Kidney (tissue), 14 donors: Measurements from ENCODE around the gene ZFPL1. TPM values are rescaled to one million over a fixed set of nuclear protein-coding genes. Genes with fewer than 3 reads are reported as not detected.

Experiments
- DNase-seq, 5 donors: peaks; one replicate each; pipeline ENCODE4 v3.0.0-alpha.2; 2013 to 2020
- FAIRE-seq: peaks from 2 replicates; lab custom pipeline; 2012; peaks lifted over from hg19 to GRCh38; lab: Jason Lieb, UNC
- H3K27ac ChIP-seq, 2 donors: one replicate each; pipeline ENCODE4 v1.7.0; 2013; ENCODE audit warnings: low read depth in 2 of 2, low read length in 2 of 2, inconsistent platforms in 1 of 2
- H3K27me3 ChIP-seq: one replicate; pipeline ENCODE4 v1.7.1; 2013; ENCODE audit warnings: low read length, inconsistent platforms; ENCODE audit not compliant: control insufficient read depth, insufficient read depth
- H3K36me3 ChIP-seq, 3 donors: one replicate each; pipeline versions ENCODE4 v1.7.0 to v1.7.1; 2013; ENCODE audit warnings: low read length in 3 of 3, control low read depth in 1 of 3, inconsistent platforms in 1 of 3; ENCODE audit not compliant: insufficient read depth in 3 of 3, control insufficient read depth in 2 of 3
- H3K4me1 ChIP-seq, 3 donors: one replicate each; pipeline versions ENCODE4 v1.7.0 to v1.7.1; 2013; ENCODE audit warnings: low read length in 3 of 3, inconsistent platforms in 1 of 3, low read depth in 1 of 3; ENCODE audit not compliant: control insufficient read depth in 2 of 3, insufficient read depth in 2 of 3
- H3K4me3 ChIP-seq, 3 donors: one replicate each; pipeline versions ENCODE4 v1.7.0 to v1.8.1; 2013; ENCODE audit warnings: low read length in 3 of 3, control low read depth in 1 of 3, inconsistent platforms in 1 of 3
- H3K9ac ChIP-seq, 3 donors: one replicate each; pipeline versions ENCODE4 v1.7.0 to v1.7.1; 2013; ENCODE audit warnings: low read length in 3 of 3, control low read depth in 1 of 3, inconsistent platforms in 1 of 3
- H3K9me3 ChIP-seq, 3 donors: one replicate each; pipeline versions ENCODE4 v1.7.0 to v1.7.1; 2013; ENCODE audit warnings: low read length in 3 of 3, control low read depth in 1 of 3, inconsistent platforms in 1 of 3; ENCODE audit not compliant: control insufficient read depth in 2 of 3, insufficient read depth in 1 of 3
- CTCF ChIP-seq: IDR thresholded peaks from 3 replicates; pipeline ENCODE4 v1.5.1; 2012; ENCODE audit warnings: mild to moderate bottlenecking, moderate library complexity, borderline replicate concordance; ENCODE audit not compliant: insufficient read depth; ENCODE audit errors: extremely low read depth
- intact Hi-C: fragments of 100-400 bp; cut with DNase I; formaldehyde crosslinking; loops from one replicate; pipeline ENCODE4 v1.11.1; 2022
- polyA plus RNA-seq: library from polyadenylated mRNA; stranded (reverse); fragments of 350-450 nt; fragmentation: Illumina TruSeq; extraction: RNeasy Lipid Tissue Mini Kit (QIAGEN cat#74804); gene quantifications from one replicate; pipeline ENCODE4 v1.2.3, GENCODE V29; 2014; ENCODE audit warnings: low read depth, low replicate concordance; ENCODE audit not compliant: insufficient read depth
- total RNA-seq: library from RNA; stranded (reverse); fragmentation: NEBNext Ultra II Directional; extraction: Animal tissue kit (Norgen Biotek cat#: 25700); gene quantifications from one replicate; pipeline ENCODE4 v1.2.1, GENCODE V29; 2021
- donor health status: control.
- donor health status: control.
- donor health status: control.
- donor health status: control.
- donor health status: control.
- donor health status: DM: yes; HTN: yes; CAD: no.
- donor health status: Normal renal cell carcinoma (clear cell type).

The ZFPL1 gene
- total and polyA plus RNA-seq, 2 donors from 2014 or later, result 31.4 to 43.1 TPM

DNA sequence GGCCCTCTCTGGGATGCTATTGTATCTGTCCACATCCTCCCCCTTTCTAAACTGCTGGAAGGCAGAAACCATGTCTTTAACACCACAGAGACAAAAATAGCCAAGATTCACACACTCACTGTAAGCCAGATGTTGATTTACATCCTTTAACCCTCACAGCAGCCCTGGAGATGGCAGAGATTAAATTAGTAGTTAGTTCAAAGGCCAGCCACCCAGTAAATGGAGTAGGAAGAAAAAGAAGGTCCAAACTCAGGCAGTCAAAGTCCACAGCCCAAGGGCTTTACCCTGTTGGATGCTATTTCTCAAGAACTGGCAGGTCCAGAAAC, 35.6 kb downstream of the ZFPL1 start:
- Histone ChIP-seq H3K36me3 (peaks cover 2 to 28% (median 12%) of the 10 kb centered on the region in 3 donors), H3K4me1 (peaks cover 2 to 28% (median 17%) of the 10 kb centered on the region in 3 donors), H3K27me3 (no peaks in the 10 kb centered on the region), H3K27ac (no peak overlapping the region), H3K9me3 (no peaks in the 10 kb centered on the region), H3K4me3 (no peak overlapping the region), H3K9ac (no peak overlapping the region)
- DNase-seq (peak in 1 of 5 donors; percentile 19), FAIRE-seq (no peak)
- TF ChIP-seq CTCF, result no peak
- intact Hi-C loops, result no loop called here

- H3K27me3 ChIP-seq, result no peaks in the 10 kb centered on the region
- intact Hi-C loops, result no loop called here
- peaks cover 2 to 21% (median 16%) of the 10 kb centered on the region in 3 donors for H3K4me1 ChIP-seq
- H3K4me3 ChIP-seq, result peak overlapping the region; percentile 93 to 99 (median 98)
- DNase-seq (peak in 1 of 5 donors; percentile 15), FAIRE-seq (no peak)
- peak overlapping the region; percentile 97 to 99 (median 99) for H3K9ac ChIP-seq
- no peak for TF ChIP-seq CTCF
- H3K36me3 ChIP-seq, result peaks cover 2 to 37% (median 19%) of the 10 kb centered on the region in 3 donors
- H3K27ac ChIP-seq, result no peak overlapping the region
- H3K9me3 ChIP-seq, result no peaks in the 10 kb centered on the region
Measured at GRCh38 chr11:65120831-65121230, 36.8 kb downstream of the ZFPL1 start.

DNA sequence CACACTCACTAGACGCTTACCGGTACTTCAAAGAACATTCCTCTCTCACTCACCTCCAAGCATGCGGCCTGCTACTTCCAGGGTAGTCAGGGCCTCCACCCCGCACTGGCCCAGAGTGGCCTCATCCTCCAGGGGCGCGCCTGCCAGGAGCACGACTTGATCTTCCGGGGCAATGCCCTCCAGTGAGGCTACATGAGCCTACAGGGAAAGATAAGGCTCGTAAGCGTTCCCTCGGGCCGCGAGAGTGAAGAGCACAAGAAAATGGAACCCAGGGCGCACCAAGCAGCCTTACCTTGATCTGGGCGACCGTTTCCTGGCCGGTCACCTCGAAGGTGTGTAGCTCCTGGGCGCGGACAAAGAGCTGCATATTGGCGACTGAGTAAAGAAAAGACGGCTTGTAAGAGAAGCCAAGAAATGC, 37.4 kb downstream of the ZFPL1 start:
- peak overlapping the region; percentile 90 to 96 for H3K27ac ChIP-seq
- peak overlapping the region; percentile 97 to 99 (median 99) for H3K9ac ChIP-seq
- no peaks in the 10 kb centered on the region for H3K9me3 ChIP-seq
- DNase-seq (peak in 4 of 5 donors; percentile 4 to 70 (median 42)), FAIRE-seq (no peak)
- peaks cover 2 to 15% (median 11%) of the 10 kb centered on the region in 3 donors for H3K4me1 ChIP-seq
- peaks cover 2 to 37% (median 19%) of the 10 kb centered on the region in 3 donors for H3K36me3 ChIP-seq
- no peaks in the 10 kb centered on the region for H3K27me3 ChIP-seq
- intact Hi-C loops, result no loop called here
- no peak for TF ChIP-seq CTCF
- peak overlapping the region; percentile 93 to 99 (median 98) for H3K4me3 ChIP-seq
